GOT3 (cell line): ENCODE results near the gene GRB14.

Source experiments
- DNase-seq: peaks from one replicate; lab custom pipeline; 2025; ENCODE audit warnings: mixed read lengths; lab: John Stamatoyannopoulos, UW

GRB14 gene

GRCh38 chr2:164613321-164613982 is 7.8 kb downstream of the GRB14 start:
- DNase-seq, result no peak

- no peak for DNase-seq
Measured at GRCh38 chr2:164609790-164610189, 11.5 kb downstream of the GRB14 start.

- DNase-seq, result no peak
Measured at GRCh38 chr2:164606557-164606956, 14.7 kb downstream of the GRB14 start.

- no peak for DNase-seq
Measured at GRCh38 chr2:164605295-164605694, 16.0 kb downstream of the GRB14 start.

GRCh38 chr2:164600763-164601162 is 20.5 kb downstream of the GRB14 start:
- DNase-seq, result no peak

GRCh38 chr2:164599954-164600589 is 21.2 kb downstream of the GRB14 start:
- no peak for DNase-seq

- DNase-seq, result no peak
Measured at GRCh38 chr2:164597983-164598382, 23.3 kb downstream of the GRB14 start.

GRCh38 chr2:164595031-164595430 is 26.3 kb downstream of the GRB14 start:
- DNase-seq, result no peak

- DNase-seq, result no peak
Measured at GRCh38 chr2:164593959-164594358, 27.3 kb downstream of the GRB14 start.

GRCh38 chr2:164593541-164593940 is 27.7 kb downstream of the GRB14 start:
- no peak for DNase-seq

GRCh38 chr2:164589522-164589921 is 31.8 kb downstream of the GRB14 start:
- no peak for DNase-seq

- no peak for DNase-seq
Measured at GRCh38 chr2:164581050-164581449, 40.2 kb downstream of the GRB14 start.

GRCh38 chr2:164574931-164575330 is 46.4 kb downstream of the GRB14 start:
- DNase-seq, result no peak

- no peak for DNase-seq
Measured at GRCh38 chr2:164570475-164570874, 50.8 kb downstream of the GRB14 start.

GRCh38 chr2:164569378-164569777 is 51.9 kb downstream of the GRB14 start:
- no peak for DNase-seq

- DNase-seq, result no peak
Measured at GRCh38 chr2:164568317-164568716, 53.0 kb downstream of the GRB14 start.

- no peak for DNase-seq
Measured at GRCh38 chr2:164567335-164567989, 53.8 kb downstream of the GRB14 start.

- DNase-seq, result no peak
Measured at GRCh38 chr2:164565359-164565758, 55.9 kb downstream of the GRB14 start.

- DNase-seq, result no peak
Measured at GRCh38 chr2:164562666-164563065, 58.6 kb downstream of the GRB14 start.

GRCh38 chr2:164561991-164562390 is 59.3 kb downstream of the GRB14 start:
- no peak for DNase-seq

- DNase-seq, result no peak
Measured at GRCh38 chr2:164561416-164561815, 59.9 kb downstream of the GRB14 start.

GRCh38 chr2:164560902-164561301 is 60.4 kb downstream of the GRB14 start:
- DNase-seq, result no peak

- no peak for DNase-seq
Measured at GRCh38 chr2:164560181-164560792, 61.0 kb downstream of the GRB14 start.
